ENCODE results near the gene VANGL2. TPM values are rescaled to one million over a fixed set of nuclear protein-coding genes. Genes with fewer than 3 reads are reported as not detected.

Gene VANGL2
- total RNA-seq, 1 donor from 2014 or later: 5.5 TPM

GRCh38 chr1:160365325-160365724 lies 35.0 kb upstream of the VANGL2 start:
- no peak overlapping the region for H3K27ac Mint-ChIP-seq
- H3K4me3 Mint-ChIP-seq: no peak overlapping the region
- peaks cover 12% of the 10 kb centered on the region for H3K36me3 Mint-ChIP-seq (ENCODE audit: low read depth)
- TF ChIP-seq CTCF (IDR thresholded peaks at IDR 0.05): no peak
- CTCF ChIA-PET: interaction anchor here (1.3 kb wide), 2 partner anchors 12 to 74 kb away, joined by 3 read pairs; no protein-coding TSS in a partner anchor
- ATAC-seq (ENCODE audit: low read depth) (no peak), DNase-seq (no peak)
- POLR2A ChIA-PET: interaction anchor here (0.5 to 1.6 kb wide), 2 partner anchors 18 to 34 kb away, joined by 4 to 5 read pairs; no protein-coding TSS in a partner anchor
- no peaks in the 10 kb centered on the region for H3K9me3 Mint-ChIP-seq
- intact Hi-C loops (cut with micrococcal nuclease): no loop called here
- H3K4me1 Mint-ChIP-seq: no peaks in the 10 kb centered on the region
- H3K27me3 Mint-ChIP-seq: no peaks in the 10 kb centered on the region

GRCh38 chr1:160366731-160367515 lies 33.4 kb upstream of the VANGL2 start, which contains the start of gene NHLH1:
NHLH1 (plus strand) TSS chr1:160367071; CDS start chr1:160370732, 3,661 bp downstream.
- ChIA-PET CTCF (interaction anchor here (1.3 kb wide), 2 partner anchors 10 to 76 kb away, joined by 3 to 6 read pairs; no protein-coding TSS in a partner anchor), POLR2A (interaction anchor here (0.6 to 1.6 kb wide), 2 partner anchors 20 to 34 kb away, joined by 4 to 5 read pairs; no protein-coding TSS in a partner anchor)
- Mint-ChIP-seq H3K27ac (no peak within 1 kb of the TSS), H3K4me1 (no peaks in the 10 kb centered on the region), H3K36me3 (ENCODE audit: low read depth) (no peaks in the 10 kb centered on the region), H3K27me3 (no peaks in the 10 kb centered on the region), H3K9me3 (no peaks in the 10 kb centered on the region), H3K4me3 (no peak within 1 kb of the TSS)
- DNase-seq (no peak), ATAC-seq (ENCODE audit: low read depth) (no peak)
- intact Hi-C loops (cut with micrococcal nuclease): no loop called here
- no peak for TF ChIP-seq CTCF (IDR thresholded peaks at IDR 0.05)

- H3K9me3 Mint-ChIP-seq: no peaks in the 10 kb centered on the region
- CTCF ChIA-PET: interaction anchor here (1.3 to 1.4 kb wide), 2 partner anchors 9 to 26 kb away, joined by 3 to 6 read pairs; no protein-coding TSS in a partner anchor
- H3K4me3 Mint-ChIP-seq: no peak overlapping the region
- H3K4me1 Mint-ChIP-seq: no peaks in the 10 kb centered on the region
- no peak for ATAC-seq (ENCODE audit: low read depth)
- no peak overlapping the region for H3K27ac Mint-ChIP-seq
- no peak for DNase-seq
- POLR2A ChIA-PET: no interaction called here
- no peaks in the 10 kb centered on the region for H3K27me3 Mint-ChIP-seq
- no peaks in the 10 kb centered on the region for H3K36me3 Mint-ChIP-seq (ENCODE audit: low read depth)
- intact Hi-C loops (cut with micrococcal nuclease): no loop called here
- TF ChIP-seq CTCF (IDR thresholded peaks at IDR 0.05): no peak
These were observed 32.9 kb upstream of the VANGL2 start for GRCh38 chr1:160367516-160367900.

- Mint-ChIP-seq H3K4me3 (no peak overlapping the region), H3K36me3 (ENCODE audit: low read depth) (no peaks in the 10 kb centered on the region), H3K4me1 (no peaks in the 10 kb centered on the region), H3K27ac (no peak overlapping the region), H3K27me3 (no peaks in the 10 kb centered on the region), H3K9me3 (no peaks in the 10 kb centered on the region)
- intact Hi-C loops (cut with micrococcal nuclease): no loop called here
- DNase-seq (no peak), ATAC-seq (ENCODE audit: low read depth) (no peak)
- no peak for TF ChIP-seq CTCF (IDR thresholded peaks at IDR 0.05)
- ChIA-PET POLR2A (no interaction called here), CTCF (interaction anchor here (1.3 to 1.4 kb wide), 2 partner anchors 9 to 26 kb away, joined by 3 to 6 read pairs; no protein-coding TSS in a partner anchor)
These were observed 32.1 kb upstream of the VANGL2 start for GRCh38 chr1:160367934-160368923.
